HG03196 (cell line): ENCODE measurements around the gene PPP5C.
"Not testable (repeated sequence)": the region's sequence is repeated elsewhere in the genome, so short reads cannot be mapped to it uniquely, and the experiment has no call there.

Source experiments
- ATAC-seq: cut with Tn5 transposase; IDR thresholded peaks from one replicate; pipeline ENCODE4 v1.9.1; 2021; ENCODE audit not compliant: unreplicated experiment

The PPP5C gene

GRCh38 chr19:46428239-46429135, 81.6 kb downstream of the PPP5C start, which contains the start of gene PNMA8C:
Gene PNMA8C (minus strand): TSS chr19:46428936. CDS start chr19:46428359, 577 bp downstream.
- ATAC-seq, result no peak

- no peak for ATAC-seq
These were observed 83.1 kb downstream of the PPP5C start for GRCh38 chr19:46429999-46430398.

GRCh38 chr19:46431824-46432223, 84.9 kb downstream of the PPP5C start:
- no peak for ATAC-seq

GRCh38 chr19:46433470-46433869, 86.6 kb downstream of the PPP5C start:
- not testable (repeated sequence) for ATAC-seq

- ATAC-seq, result no peak
These were observed 88.1 kb downstream of the PPP5C start for GRCh38 chr19:46435009-46435408.

GRCh38 chr19:46435689-46436088, 88.8 kb downstream of the PPP5C start:
- not testable (repeated sequence) for ATAC-seq
